ENCODE data around the gene PAX8.

- TF ChIP-seq EZH2phosphoT487 (IDR thresholded peaks at IDR 0.05; ENCODE audit: insufficient read depth, low read depth), result no peak
- TF ChIP-seq EZH2 (IDR thresholded peaks at IDR 0.05; ENCODE audit: insufficient read depth, poor library complexity, severe bottlenecking), result no peak
These were observed 4.7 kb downstream of the PAX8 start for GRCh38 chr2:113273981-113274380.

Measured in GM23248 (cell line).